GM18870 (cell line): ENCODE results near the gene USP10.

Experiments used
- ATAC-seq: cut with Tn5 transposase; IDR thresholded peaks from one replicate; pipeline ENCODE4 v1.9.1; 2021; ENCODE audit warnings: moderate library complexity; ENCODE audit not compliant: unreplicated experiment

The USP10 gene, protein sequence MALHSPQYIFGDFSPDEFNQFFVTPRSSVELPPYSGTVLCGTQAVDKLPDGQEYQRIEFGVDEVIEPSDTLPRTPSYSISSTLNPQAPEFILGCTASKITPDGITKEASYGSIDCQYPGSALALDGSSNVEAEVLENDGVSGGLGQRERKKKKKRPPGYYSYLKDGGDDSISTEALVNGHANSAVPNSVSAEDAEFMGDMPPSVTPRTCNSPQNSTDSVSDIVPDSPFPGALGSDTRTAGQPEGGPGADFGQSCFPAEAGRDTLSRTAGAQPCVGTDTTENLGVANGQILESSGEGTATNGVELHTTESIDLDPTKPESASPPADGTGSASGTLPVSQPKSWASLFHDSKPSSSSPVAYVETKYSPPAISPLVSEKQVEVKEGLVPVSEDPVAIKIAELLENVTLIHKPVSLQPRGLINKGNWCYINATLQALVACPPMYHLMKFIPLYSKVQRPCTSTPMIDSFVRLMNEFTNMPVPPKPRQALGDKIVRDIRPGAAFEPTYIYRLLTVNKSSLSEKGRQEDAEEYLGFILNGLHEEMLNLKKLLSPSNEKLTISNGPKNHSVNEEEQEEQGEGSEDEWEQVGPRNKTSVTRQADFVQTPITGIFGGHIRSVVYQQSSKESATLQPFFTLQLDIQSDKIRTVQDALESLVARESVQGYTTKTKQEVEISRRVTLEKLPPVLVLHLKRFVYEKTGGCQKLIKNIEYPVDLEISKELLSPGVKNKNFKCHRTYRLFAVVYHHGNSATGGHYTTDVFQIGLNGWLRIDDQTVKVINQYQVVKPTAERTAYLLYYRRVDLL

DNA sequence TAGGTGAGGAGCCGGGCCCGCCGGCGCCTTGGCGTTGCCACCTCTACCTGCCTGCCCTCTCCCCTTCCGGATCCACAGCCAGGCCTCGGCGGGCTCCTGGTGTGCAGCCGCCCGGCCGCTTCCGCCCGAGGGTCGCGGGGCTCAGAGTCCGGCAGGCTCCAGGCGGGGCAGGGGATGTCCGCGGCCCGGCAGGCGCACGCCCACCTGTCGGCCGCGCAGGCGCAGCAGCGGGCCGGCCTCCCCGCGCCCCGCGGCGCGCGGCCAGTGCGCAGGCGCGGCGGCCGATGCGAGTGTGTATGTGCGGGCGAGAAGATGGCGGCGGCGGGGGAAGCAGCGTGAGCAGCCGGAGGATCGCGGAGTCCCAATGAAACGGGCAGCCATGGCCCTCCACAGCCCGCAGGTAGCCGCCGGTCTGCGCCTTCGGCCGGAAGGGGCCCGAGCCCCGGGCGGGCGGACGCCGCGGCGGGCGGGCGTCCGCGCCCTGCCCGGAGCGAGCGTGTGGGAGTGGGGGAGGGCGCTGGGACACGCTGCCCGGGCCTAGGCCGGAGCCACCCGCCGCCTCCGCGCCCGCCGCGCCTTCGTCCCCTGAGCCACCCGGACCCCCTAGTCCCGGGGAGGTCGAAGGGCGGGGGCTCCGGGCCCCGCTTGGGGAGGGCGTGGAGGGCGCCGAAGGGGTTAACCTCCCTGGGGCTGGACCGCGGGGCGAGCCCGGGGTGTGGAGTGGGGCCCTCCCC is at the start of gene USP10:
TSS of gene USP10 (plus strand) at position 289 of the 734 bp plus-strand sequence. CDS start at position 380, 91 bp downstream.
- ATAC-seq: peak; percentile 44

DNA sequence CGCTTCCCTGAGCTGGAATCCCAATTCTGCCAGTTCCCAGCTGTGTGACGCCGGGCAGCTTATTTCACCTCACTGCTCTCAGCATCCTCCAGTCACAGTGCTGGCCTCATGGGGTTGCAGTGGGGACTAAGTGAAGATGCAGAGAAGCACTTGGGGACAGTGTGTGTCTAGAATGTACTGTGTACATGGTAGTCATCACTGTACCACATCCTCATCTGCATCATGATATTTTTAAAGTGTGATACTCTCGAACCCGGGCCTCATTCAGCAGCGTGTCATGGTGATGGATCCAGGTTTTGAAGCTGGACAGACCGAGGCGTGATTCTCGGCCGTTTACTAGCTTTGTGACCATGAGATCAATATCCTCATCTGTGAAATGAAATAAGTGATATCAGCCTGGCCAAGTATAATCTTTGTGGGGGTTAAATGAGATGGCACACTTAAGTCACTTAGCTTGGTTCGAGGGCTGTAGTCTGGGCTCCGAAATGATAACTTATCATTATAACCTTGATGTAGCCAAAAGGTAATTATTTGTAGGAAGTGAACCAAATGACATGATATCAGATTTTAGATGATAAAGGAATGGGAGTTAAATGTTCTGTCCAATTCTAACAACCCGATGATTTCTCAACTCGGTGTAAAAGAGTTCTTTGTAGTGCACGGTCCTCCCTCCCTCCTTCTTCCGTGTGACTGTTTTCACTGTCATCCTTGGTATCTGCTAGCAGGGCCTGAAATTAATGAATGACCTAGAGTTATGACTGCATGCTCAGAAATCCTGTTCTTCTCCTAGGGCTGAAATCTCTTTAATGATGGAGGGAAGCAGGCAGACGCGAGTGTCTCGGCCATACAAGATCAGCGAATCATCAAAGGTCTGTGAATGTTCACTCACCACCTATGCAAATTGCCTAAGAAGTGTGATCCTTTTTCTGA is 49.5 kb upstream of the USP10 start:
- ATAC-seq: no peak

DNA sequence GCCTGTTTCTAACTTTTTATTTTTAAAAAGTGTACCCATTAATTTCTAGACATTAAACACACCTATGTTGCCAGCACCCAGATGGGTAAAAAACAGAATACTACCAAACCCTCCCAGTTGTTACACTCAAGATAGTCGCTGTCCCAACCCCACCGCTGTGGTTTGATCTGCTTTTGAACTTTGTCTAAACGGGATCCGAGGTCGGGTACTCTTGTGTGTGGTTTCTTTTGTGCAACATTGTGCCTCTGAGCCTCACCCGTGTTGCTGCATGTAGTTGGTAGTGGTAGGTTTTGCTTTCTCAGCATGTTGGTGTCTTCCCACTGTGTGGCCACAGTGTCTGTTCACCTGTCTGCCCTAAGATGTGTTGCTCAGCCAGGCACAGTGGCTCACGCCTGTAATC is 47.2 kb upstream of the USP10 start:
- no peak for ATAC-seq

DNA sequence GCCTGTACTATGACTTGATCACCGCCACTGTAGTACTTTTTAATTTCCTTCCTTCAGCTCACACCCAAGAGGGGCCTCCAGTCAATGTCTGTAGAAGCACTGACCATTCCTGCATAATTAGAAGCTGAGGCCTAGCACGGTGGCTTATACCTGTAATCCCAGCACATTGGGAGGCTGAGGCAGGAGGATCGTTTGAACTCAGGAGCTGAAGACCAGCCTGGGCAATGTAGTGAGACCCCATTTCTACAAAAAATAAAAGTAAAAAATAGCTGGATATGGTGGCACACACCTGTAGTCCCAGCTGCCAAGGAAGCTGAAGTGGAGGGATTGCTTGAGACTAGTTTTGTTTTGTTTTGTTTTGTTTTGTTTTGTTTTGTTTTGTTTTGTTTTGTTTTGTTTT is 45.6 kb upstream of the USP10 start:
- ATAC-seq: no peak

DNA sequence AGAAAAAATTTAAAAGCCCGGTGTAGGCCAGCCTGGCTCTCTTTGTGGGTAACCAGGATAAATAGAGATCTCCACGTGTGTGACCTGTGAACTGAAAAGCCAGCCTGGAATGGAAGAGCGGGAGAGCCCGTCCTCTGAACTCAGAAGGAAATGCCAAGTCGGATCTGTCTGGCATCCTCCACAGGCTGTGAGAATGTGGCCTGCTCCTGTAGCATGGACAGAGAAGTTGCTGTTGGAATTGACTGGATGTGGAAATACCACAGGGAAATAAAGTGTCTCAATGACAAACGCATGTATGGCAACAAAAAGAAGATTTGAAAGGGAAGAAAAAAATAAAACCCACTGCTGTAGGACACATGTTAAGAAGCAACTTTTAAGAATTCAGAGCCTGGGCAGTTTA is 44.8 kb upstream of the USP10 start:
- ATAC-seq: no peak

DNA sequence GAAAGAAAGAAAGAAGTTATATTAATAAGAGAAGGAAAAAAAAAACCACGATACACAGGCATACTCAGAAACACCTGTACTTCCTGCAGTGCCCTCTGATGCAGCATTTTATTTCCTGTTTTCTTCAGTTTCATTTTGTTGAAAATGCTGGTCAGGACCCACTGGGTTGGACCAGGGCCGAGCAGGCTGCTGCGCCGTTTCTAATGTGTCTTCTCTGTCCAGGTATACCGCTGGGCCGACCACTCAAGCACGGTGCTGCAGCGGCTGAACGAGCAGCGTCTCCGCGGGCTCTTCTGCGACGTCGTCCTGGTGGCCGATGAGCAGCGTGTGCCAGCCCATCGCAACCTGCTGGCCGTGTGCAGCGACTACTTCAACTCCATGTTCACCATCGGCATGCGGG is 43.2 kb upstream of the USP10 start:
- no peak for ATAC-seq

DNA sequence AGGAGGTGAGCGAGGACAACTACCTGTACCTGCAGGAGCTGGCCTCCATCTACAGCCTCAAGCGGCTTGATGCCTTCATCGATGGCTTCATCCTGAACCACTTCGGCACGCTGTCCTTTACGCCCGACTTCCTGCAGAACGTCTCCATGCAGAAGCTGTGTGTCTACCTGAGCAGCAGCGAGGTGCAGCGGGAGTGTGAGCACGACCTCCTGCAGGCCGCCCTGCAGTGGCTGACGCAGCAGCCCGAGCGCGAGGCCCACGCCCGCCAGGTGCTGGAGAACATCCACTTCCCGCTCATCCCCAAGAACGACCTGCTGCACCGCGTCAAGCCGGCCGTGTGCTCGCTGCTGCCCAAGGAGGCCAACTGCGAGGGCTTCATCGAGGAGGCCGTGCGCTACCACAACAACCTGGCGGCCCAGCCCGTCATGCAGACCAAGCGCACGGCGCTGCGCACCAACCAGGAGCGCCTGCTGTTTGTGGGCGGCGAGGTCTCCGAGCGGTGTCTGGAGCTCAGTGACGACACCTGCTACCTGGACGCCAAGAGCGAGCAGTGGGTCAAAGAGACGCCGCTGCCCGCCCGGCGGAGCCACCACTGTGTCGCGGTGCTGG is 42.5 kb upstream of the USP10 start:
- no peak for ATAC-seq

DNA sequence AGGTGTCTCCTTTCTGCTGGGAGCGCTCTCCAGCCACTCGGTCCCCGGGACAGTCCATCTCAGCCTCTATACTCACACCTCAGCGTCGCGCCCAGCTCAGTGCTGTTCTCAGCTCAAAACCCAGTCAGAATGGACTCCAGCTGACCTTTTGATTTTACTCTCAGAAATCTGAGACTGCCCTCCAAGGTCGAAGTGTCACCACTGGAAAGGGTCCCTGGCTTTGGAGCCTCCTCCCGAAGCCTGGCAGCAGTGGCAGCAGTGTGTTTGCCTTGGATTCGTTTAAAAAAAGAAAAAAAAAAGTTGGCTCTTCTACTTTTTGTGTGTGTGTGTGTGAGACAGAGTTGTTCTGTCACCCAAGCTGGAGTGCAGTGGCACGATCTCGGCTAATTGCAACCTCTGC is 41.1 kb upstream of the USP10 start:
- no peak for ATAC-seq

DNA sequence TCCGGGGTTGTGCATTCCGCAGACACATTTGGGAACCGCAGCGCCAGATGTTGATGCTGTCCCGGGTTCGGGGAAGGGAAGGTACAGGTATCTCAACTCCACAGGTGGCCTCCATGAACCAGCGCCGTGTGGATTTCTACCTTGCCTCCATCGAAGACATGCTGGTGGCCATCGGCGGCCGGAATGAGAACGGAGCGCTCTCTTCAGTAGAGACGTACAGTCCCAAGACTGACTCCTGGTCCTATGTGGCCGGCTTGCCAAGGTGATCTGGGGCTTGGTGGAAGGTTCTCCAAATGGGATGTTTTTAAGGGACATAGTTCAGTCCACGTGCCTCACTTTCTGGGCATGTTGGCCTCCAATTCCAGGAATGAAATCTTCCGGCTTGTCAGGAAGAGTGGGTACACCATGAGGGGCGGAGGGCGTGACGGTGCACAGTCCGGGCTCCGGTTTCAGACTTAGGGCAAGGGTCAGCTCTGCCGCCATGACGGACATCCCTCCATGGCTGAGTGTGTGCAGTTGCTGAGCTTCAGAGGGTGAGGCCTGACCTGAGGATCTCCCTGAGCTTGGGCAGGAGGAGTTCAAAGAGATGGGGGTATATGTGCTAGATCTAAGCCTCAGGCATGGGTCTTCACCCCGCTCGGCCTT is 40.0 kb upstream of the USP10 start:
- ATAC-seq: no peak

DNA sequence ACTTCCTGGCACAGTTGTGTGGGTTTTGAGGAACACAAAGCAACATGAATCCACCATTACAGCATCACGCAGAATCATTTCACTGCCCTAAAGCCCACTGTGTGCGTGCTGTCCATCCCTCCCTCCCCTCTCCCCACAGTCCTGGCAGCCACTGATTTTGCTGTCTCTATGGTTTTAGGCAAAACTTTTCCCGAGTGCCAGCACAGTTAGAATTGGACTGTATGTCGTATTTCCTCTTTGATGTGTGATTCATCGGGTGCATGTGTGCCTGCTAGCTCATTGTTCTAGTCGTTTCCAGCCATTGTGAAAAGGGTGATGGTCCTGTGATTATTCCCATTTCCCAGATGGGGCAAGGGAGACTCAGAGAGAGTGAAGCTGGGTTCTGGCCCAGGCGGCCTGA is 38.8 kb upstream of the USP10 start:
- no peak for ATAC-seq

DNA sequence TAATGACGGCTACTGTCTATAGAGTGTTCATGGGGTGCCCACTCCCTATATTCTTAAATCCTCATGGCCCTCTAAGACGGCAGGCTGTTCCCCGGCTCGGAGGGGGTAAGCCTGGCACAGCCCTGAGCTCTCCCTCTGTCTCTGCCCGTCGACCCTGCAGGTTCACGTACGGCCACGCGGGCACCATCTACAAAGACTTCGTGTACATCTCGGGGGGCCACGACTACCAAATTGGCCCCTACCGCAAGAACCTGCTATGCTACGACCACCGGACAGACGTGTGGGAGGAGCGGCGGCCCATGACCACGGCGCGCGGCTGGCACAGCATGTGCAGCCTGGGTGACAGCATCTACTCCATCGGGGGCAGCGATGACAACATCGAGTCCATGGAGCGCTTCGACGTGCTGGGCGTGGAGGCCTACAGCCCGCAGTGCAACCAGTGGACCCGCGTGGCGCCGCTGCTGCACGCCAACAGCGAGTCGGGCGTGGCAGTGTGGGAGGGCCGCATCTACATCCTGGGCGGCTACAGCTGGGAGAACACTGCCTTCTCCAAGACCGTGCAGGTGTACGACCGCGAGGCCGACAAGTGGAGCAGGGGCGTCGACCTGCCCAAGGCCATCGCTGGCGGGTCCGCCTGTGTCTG is 38.3 kb upstream of the USP10 start:
- no peak for ATAC-seq

DNA sequence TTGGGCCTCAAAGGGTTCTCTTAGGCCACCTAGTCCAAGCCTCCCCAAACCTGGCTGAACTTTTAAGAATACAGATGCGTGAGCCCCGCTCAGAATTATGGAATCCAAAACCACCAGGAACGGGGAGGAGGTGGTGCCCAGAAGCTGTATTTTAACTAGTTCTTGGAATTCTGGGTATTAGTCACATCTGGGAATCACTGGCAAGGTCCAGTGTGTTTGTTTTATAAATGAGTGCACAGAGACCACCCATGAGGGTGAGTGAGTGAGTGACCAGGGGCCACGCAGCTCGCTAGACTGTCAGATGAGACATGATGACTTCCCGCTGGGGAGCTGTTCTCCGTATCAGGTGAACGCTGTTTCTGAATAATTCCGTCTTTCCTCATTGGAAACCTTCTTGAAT is 37.3 kb upstream of the USP10 start:
- ATAC-seq: no peak

DNA sequence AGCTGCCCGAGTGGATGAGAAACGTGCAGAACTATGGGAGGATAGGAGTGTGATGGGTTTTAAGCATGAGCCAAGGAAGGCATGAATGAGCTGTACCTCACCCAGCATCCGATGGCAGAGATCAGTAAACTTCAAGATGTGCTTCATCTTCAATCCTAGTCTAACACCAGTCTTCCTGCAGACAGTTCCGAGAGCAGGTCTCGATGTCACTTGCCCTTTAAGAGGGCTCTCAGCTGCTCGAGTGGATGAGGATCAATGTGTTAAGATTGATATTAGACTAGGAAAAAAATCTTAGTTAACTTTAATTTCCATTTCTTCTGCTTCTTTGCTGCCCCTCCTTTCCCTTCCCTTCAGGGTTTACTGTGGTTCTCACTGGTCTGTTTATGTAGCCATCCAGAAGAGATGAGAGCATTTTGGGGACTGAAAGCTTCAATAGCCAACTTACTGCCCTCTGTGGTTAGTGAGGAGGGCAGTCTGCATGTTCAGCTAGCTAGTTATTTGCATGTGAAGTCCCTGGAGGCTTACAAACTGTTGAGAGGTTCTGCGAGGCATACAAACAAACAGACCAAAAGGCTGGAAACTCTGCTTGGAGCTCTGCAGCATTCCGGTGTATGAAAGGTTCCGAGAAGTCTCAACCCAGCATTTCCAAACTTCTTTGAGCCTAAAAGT is 36.2 kb upstream of the USP10 start:
- peak; percentile 74 for ATAC-seq

DNA sequence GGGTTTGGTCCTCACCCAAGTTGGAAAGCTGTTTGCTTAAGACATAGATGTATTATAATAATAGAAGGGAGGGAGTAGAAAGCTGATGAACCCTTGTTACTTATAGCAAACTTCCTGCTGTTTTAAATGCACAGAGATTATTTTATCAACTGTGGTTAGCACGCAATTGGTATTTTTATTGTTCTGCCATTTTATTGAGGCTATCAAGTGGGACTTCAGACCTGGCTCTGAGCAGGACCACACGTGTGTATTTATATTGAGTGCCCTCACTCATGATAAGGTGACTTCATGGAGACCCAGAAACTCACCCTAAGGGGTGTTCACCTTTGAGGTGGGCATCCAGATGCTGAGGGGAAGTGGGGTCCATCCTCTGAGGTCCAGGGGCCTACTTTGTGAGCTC is 34.4 kb upstream of the USP10 start:
- no peak for ATAC-seq

DNA sequence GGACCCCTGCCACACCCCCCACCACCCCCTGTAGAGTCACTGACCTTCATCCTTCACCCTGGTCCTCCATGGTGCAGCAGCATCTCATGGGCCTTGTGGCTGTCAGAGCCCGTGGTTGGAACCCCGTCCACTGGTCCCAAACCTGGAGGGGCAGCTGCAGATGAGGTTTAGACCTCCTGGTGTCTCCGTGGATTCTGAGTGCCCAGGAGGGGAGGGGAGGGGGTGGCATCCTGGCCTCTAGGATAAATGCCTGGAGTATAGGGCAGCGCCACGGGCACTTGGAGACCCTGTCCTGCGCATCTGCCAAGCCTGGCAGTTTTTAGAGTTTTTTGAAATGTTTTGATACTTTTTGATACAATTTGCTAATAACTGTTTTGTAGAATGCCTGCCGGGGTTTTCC is 34.0 kb upstream of the USP10 start:
- no peak for ATAC-seq

DNA sequence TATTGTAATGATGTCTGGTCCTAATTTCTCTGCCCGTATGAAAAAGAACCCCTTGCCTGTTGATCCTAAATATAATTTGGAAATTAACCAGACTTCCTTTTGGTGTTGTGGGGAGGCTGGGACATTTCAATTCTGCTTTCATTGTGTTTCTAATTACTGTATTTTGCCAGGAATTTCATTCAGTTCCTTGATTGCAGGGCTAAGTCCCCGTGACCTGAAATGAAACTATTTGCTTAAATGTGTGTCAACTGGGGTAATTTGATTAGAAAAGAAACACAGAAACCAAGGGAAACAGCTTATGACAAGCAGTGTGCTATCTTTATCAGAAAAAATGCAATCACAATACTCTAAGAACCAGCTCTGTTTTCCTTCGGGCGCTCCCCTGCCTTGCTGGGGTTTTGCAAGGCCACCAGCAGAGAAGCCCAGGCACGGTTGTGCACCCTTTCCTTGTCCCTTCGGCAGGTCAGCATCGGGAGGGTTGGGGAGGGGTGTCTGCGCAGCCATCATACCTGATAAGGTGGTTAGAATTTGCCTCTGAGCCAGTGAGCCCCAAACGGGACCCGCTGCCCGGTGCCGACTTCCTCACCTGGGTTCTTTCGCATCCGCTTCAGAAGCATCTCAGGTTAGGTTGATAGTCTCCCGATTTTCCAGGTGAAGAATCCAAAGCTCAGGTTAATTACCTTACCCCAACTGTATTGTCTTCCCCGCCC is 32.0 kb upstream of the USP10 start:
- no peak for ATAC-seq

DNA sequence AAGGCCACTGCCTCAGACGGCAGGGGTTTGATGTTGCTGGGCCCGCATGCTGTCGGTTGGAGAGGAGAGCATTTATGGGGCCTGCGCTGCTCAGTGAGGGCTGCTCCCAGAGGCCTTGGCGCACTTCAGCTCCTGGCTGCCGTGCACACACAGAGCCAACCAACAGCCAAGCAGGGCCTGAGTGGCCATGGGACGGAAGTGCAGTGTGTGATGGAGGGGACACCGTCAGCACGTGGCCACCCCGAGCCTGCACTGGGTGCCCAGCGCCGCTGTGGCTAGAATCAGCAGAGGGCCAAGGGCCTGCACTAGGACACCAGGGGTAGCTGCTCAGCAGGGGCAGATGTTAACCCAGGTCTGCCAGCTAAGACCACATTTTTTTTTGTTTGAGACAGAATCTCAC is 29.7 kb upstream of the USP10 start:
- ATAC-seq: no peak
